Lower lobe of right lung (tissue), 2 donors: ENCODE data around the gene ATXN8OS. TPM values are rescaled to one million over a fixed set of nuclear protein-coding genes. Genes with fewer than 3 reads are reported as not detected.

Experiments
- ATAC-seq, 2 donors: fragments of 200-7000 bp; cut with Tn5 transposase; one replicate each; pipeline ENCODE4 v1.9.1; 2020 to 2022; ENCODE audit warnings: mild to moderate bottlenecking in 2 of 2, moderate library complexity in 2 of 2
- DNase-seq: peaks from one replicate; pipeline ENCODE4 v3.0.0-alpha.2; 2020
- H3K27ac ChIP-seq: fragments of 200-600 bp; one replicate; pipeline ENCODE4 v1.8.0; 2022
- H3K27me3 ChIP-seq: fragments of 200-600 bp; one replicate; pipeline ENCODE4 v1.8.0; 2022; ENCODE audit warnings: low read depth
- H3K36me3 ChIP-seq: fragments of 200-600 bp; one replicate; pipeline ENCODE4 v1.8.0; 2022; ENCODE audit warnings: mild to moderate bottlenecking
- H3K4me1 ChIP-seq: fragments of 200-600 bp; one replicate; pipeline ENCODE4 v1.8.0; 2022
- H3K4me3 ChIP-seq: fragments of 200-600 bp; one replicate; pipeline ENCODE4 v1.8.0; 2022; ENCODE audit warnings: mild to moderate bottlenecking
- H3K9me3 ChIP-seq: fragments of 200-600 bp; one replicate; pipeline ENCODE4 v1.8.0; 2022
- intact Hi-C: fragments of 100-400 bp; cut with DNase I; formaldehyde crosslinking; loops from one replicate; pipeline ENCODE4 v1.11.0; 2022
- total RNA-seq: library from RNA; stranded (reverse); fragmentation: NEBNext Ultra II Directional; extraction: Animal tissue kit (Norgen Biotek cat#: 25700); gene quantifications from one replicate; pipeline ENCODE4 v1.2.1, GENCODE V29; 2021
- TF ChIP-seq, protein P1 (sequence below): fragments of 200-600 bp; IDR thresholded peaks from one replicate; pipeline ENCODE4 v1.8.0; 2022; ENCODE audit warnings: antibody characterized with exemption, mild to moderate bottlenecking
- donor health status: DM: no; HTN: yes; CAD: no; lungs with severe emphysema.

ATXN8OS gene
- total RNA-seq, 1 donor from 2014 or later = not detected

DNA sequence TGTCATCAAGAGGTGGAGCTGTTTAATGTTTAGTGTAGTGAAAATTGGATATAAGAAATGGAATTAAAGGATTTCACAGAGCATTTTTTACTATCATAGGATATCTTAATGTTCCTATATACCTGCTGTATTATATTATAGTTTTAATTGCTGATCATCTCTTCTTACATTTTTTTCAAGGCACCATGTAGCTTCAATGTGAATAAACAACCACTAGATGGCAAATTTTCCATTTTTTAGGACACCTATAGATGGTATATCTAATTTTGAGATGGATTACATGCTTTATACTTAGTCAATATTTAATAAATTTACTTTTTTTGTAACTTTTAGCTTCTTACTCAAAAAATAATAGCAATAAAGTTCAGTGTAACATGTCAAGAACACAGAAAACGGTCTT lies 9.0 kb upstream of the ATXN8OS start:
- DNase-seq (no peak), ATAC-seq (no peak)
- Histone ChIP-seq H3K27ac (no peak overlapping the region), H3K4me1 (no peaks in the 10 kb centered on the region), H3K36me3 (no peaks in the 10 kb centered on the region), H3K27me3 (no peaks in the 10 kb centered on the region), H3K4me3 (no peak overlapping the region), H3K9me3 (no peaks in the 10 kb centered on the region)
- TF ChIP-seq, protein P1, sequence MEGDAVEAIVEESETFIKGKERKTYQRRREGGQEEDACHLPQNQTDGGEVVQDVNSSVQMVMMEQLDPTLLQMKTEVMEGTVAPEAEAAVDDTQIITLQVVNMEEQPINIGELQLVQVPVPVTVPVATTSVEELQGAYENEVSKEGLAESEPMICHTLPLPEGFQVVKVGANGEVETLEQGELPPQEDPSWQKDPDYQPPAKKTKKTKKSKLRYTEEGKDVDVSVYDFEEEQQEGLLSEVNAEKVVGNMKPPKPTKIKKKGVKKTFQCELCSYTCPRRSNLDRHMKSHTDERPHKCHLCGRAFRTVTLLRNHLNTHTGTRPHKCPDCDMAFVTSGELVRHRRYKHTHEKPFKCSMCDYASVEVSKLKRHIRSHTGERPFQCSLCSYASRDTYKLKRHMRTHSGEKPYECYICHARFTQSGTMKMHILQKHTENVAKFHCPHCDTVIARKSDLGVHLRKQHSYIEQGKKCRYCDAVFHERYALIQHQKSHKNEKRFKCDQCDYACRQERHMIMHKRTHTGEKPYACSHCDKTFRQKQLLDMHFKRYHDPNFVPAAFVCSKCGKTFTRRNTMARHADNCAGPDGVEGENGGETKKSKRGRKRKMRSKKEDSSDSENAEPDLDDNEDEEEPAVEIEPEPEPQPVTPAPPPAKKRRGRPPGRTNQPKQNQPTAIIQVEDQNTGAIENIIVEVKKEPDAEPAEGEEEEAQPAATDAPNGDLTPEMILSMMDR = no peak
- intact Hi-C loops = no loop called here

- intact Hi-C loops = no loop called here
- DNase-seq = no peak
- Histone ChIP-seq H3K4me3 (no peak overlapping the region), H3K9me3 (no peaks in the 10 kb centered on the region), H3K27me3 (no peaks in the 10 kb centered on the region), H3K36me3 (no peaks in the 10 kb centered on the region), H3K4me1 (no peaks in the 10 kb centered on the region), H3K27ac (no peak overlapping the region)
- ATAC-seq = no peak
- TF ChIP-seq, protein P1 = no peak
Measured at GRCh38 chr13:70104481-70104880, 3.1 kb upstream of the ATXN8OS start.

GRCh38 chr13:70107125-70107497 lies 515 bp upstream of the ATXN8OS start:
- no peaks in the 10 kb centered on the region for H3K27me3 ChIP-seq
- H3K4me3 ChIP-seq = no peak overlapping the region
- no peaks in the 10 kb centered on the region for H3K9me3 ChIP-seq
- ATAC-seq (peak in 1 of 2 donors; percentile 11), DNase-seq (no peak)
- H3K27ac ChIP-seq = no peak overlapping the region
- no peaks in the 10 kb centered on the region for H3K36me3 ChIP-seq
- TF ChIP-seq, protein P1 = no peak
- intact Hi-C loops = no loop called here
- H3K4me1 ChIP-seq = no peaks in the 10 kb centered on the region

GRCh38 chr13:70108356-70109105 lies 905 bp downstream of the ATXN8OS start, which contains the start of gene KLHL1:
KLHL1 (minus strand) TSS chr13:70108452; CDS start chr13:70107699, 753 bp downstream.
- DNase-seq (no peak), ATAC-seq (no peak)
- Histone ChIP-seq H3K9me3 (no peaks in the 10 kb centered on the region), H3K27me3 (no peaks in the 10 kb centered on the region), H3K27ac (no peak within 1 kb of the TSS), H3K4me3 (no peak within 1 kb of the TSS), H3K4me1 (no peaks in the 10 kb centered on the region), H3K36me3 (no peaks in the 10 kb centered on the region)
- TF ChIP-seq, protein P1 = no peak
- intact Hi-C loops = no loop called here

GRCh38 chr13:70117338-70117905 lies 9.8 kb downstream of the ATXN8OS start:
- intact Hi-C loops = no loop called here
- Histone ChIP-seq H3K27me3 (no peaks in the 10 kb centered on the region), H3K4me1 (no peaks in the 10 kb centered on the region), H3K27ac (no peak overlapping the region), H3K9me3 (no peaks in the 10 kb centered on the region), H3K36me3 (no peaks in the 10 kb centered on the region), H3K4me3 (no peak overlapping the region)
- DNase-seq (no peak), ATAC-seq (no peak)
- TF ChIP-seq, protein P1 = no peak
